NCI-H1417 treated with DMSO at 0.1 percent for 48 hours (cell line): ENCODE data around the gene TBCC.
"Not testable (repeated sequence)": the region's sequence is repeated elsewhere in the genome, so short reads cannot be mapped to it uniquely, and the experiment has no call there.

ENCODE experiments used
- DNase-seq: peaks from one replicate; lab custom pipeline; 2025; lab: John Stamatoyannopoulos, UW

The TBCC gene

DNA sequence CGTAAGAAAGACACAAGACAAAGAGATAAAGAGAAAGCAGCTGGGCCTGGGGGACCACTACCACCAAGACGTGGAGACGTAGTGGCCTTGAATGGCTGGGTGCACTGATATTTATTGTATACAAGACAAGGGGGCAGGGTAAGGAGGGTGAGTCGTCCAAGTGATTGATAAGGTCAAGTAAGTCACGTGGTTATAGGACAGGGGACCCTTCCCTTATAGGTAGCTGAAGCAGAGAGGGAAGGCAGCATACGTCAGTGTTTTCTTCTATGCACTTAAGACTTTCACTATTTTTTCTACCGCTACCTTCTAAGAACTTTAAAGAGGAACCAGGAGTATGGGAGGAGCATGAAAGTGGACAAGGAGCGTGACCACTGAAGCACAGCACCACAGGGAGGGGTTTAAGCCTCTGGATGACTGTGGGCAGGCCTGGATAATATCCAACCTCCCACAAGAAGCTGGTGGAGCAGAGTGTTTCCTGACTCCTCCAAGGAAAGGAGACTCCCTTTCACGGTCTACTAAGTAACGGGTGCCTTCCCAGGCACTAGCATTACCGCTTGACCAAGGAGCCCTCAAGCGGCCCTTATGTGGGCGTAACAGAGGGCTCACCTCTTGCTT is 11.9 kb downstream of the TBCC start:
- not testable (repeated sequence) for DNase-seq

- no peak for DNase-seq
Measured at GRCh38 chr6:42729731-42730130, 16.2 kb downstream of the TBCC start.

DNA sequence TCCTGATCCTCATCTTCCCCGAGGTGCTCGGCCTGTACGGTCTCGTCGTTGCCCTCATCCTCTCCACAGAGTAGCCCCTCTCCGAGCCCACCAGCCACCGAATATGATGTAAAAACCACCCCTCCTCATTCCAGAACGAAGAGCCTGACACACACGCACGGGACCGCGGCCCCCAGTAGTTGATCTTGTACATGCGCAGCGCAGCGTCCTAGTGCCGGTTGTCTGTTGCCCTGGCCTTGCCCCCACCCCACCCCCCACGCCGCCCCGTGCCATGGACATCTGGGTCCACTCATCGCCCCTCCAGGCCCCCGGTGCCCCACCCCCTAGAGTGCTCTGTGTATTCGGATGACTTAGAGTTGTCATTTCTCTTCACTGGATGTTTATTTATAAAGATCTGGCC is 18.3 kb downstream of the TBCC start:
- DNase-seq, result no peak

DNA sequence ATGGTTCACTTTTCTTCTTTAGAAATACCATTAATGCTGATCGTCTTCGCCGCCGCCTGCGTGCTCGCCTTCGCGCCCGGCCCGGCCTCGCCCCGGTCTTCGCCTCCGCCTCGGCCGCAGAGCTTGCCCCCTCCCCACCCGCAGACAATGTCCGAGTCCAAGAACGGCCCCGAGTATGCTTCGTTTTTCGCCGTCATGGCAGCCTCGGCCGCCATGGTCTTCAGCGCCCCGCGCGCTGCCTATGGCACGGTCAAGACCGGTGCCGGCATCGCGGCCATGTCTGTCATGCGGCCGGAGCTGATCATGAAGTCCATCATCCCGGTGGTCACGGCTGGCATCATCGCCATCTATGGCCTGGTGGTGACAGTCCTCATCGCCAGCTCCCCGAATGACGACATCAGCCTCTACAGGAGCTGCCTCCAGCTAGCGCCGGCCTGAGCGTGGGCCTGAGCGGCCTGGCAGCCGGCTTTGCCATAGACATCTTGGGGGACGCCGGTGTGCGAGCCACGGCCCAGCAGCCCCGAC is 18.8 kb downstream of the TBCC start:
- no peak for DNase-seq

- DNase-seq, result peak; percentile 54
Measured at GRCh38 chr6:42726485-42727086, 19.3 kb downstream of the TBCC start.

GRCh38 chr6:42726026-42726425 is 19.9 kb downstream of the TBCC start:
- DNase-seq, result no peak

DNA sequence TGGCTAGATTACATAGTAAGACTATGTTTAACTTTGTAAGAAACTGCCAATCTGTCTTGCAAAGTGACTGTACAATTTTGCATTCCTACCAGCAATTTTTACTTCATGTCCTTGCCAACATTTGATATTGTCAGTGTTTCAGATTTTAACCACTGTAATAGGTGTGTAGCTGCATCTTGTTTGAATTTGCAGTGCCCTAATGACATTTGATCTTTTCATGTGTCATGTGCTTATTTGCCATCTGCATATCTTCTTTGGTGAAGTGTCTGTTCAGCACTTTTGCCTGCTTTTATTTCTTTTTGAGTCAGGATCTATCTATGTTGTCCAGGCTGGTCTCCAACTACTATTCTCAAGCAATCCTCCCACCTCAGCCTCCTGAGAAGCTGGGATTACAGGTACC is 21.1 kb downstream of the TBCC start:
- DNase-seq, result no peak

DNA sequence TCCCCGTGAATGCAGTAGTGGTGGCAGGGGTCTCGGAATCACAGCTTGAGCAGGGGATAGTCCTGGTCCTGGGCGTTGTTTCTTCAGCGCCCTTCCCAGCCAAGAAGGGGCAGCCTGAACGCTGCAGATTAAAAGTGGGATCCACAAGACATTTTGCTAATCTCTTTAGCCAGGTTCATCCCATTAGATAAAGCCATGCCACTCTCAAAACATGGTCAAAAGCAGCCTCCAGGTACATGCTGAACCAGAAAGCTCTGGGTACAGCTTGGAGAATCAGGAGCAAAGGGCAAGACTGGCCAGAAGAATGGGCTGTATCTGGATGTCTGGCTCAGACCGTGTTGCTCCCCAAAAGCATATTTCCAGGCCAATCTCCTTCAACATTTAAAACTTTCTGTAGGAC is 23.4 kb downstream of the TBCC start, which contains the start of gene PRPH2:
PRPH2 (minus strand) TSS at position 101 of the 400 bp plus-strand sequence. CDS start 263 bp downstream, outside the sequence.
- no peak for DNase-seq

GRCh38 chr6:42720739-42721138 is 25.2 kb downstream of the TBCC start:
- no peak for DNase-seq

DNA sequence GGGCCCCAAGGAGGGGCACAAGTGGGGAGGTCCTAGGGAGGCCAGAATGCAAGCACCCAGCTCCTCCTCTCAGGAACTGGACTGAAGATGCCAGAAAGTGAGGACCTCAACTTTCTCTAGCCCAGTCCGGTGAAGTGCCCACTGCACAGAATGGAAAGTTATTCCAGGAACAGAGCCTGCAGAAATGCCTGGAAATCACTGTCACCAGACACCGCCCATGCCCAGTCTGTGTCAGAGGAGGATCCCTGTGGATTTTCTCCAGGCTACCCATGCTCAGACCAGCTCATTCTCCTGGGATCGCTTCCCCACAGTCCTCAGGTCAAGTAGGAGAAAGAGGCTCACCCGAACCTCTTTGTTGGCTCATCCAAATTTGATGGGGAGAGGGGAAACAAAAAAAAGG is 30.0 kb downstream of the TBCC start:
- no peak for DNase-seq

- no peak for DNase-seq
Measured at GRCh38 chr6:42714098-42714761, 31.7 kb downstream of the TBCC start.

GRCh38 chr6:42711930-42712329 is 34.0 kb downstream of the TBCC start:
- no peak for DNase-seq

- no peak for DNase-seq
Measured at GRCh38 chr6:42710316-42710715, 35.6 kb downstream of the TBCC start.

DNA sequence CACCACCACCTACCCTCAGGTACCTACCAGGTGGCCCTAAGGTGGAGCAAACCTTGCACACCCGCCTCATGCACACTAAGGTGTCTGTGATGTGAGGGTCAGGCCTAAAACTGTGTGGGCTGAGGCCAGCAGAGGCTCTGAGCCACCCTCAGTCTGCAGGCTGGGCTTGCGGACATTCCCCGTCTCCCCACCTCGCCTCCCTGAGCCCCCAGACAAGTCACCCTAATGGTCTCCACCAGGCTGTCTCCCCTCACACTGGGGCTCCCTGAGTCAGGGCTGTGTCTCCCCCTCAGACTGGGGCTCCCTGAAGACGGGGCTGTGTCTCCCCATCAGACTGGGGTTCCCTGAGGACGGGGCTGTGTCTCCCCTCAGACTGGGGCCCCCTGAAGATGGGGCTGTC is 36.0 kb downstream of the TBCC start:
- DNase-seq, result no peak

DNA sequence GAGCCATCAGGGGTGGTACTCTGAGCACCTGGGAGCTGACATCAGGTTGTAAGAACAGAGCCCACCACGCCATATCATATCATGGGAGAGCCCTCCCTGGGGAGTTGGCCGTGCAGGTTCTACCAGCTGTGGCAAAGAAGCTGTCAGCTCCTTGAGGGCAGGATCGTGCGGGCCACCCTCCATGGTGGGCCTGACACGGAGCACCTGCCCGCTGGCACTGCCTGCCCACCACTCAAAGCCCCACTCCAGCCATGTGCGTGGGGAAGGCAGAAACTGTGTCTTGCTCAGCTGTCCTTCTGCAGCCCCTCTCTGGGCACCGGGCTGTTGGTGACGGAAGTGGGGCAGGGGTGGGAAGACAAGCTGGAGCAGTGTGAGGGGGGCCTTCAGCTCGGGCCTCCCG is 37.8 kb downstream of the TBCC start:
- DNase-seq, result no peak

GRCh38 chr6:42707595-42707994 is 38.3 kb downstream of the TBCC start:
- DNase-seq, result no peak

DNA sequence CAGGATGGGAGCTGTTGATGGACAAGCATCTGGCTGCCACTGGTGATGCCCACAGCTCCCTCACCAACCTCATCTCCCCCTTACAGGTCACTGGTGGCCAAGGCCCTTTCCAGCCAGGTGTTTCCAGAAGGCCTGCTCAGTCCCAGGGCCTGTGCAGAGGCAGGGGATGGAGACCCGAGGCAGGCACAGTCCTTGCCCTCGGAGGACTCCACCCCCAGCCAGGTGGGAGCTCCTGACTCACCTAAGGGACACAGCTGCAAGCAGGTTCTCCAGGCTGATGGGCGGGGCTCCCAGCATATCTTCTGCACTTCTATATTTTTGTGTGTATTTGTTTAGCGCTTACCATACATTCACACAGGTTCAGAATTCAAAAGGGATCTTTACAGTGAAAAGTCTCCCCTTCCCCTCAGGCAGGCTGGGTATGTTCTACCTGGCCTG is 40.9 kb downstream of the TBCC start:
- no peak for DNase-seq

GRCh38 chr6:42704251-42704936 is 41.5 kb downstream of the TBCC start:
- no peak for DNase-seq

DNA sequence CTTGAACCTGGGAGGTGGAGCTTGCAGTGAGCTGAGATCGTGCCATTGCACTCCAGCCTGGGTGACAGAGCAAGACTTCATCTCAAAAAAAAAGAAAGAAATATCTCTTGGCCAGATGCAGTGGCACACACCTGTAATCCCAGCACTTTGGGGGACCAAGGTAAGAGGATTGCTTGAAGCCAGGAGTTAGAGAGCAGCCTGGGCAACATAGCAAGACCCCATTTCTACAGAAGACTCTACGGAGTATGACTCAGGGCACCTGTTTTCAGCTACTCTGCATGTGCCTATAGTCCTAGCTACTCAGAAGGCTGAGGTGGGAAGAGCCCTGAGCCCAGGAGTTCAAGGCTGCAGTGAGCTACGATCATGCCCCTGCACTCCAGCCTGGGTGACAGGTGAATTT is 43.1 kb downstream of the TBCC start:
- DNase-seq, result not testable (repeated sequence)

DNA sequence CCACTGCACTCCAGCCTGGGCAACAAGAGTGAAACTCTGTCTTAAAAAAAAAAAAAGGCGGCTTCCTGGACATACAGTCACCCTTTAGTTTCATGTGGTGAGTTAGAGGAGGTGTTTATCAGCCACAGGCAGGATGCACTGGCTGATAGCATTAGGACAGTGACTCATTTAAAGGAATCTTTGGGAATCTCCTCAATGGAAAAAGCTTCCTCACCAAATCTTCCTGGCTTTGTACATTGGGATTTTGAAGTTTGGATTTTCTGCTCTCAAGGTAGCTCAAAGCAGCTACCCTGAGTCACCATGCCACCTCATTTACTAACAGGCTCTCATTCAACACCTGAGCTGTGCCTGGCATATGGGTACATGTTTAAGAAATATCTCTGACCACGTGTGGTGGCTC is 43.7 kb downstream of the TBCC start:
- no peak for DNase-seq

GRCh38 chr6:42698217-42698616 is 47.7 kb downstream of the TBCC start:
- DNase-seq, result no peak

DNA sequence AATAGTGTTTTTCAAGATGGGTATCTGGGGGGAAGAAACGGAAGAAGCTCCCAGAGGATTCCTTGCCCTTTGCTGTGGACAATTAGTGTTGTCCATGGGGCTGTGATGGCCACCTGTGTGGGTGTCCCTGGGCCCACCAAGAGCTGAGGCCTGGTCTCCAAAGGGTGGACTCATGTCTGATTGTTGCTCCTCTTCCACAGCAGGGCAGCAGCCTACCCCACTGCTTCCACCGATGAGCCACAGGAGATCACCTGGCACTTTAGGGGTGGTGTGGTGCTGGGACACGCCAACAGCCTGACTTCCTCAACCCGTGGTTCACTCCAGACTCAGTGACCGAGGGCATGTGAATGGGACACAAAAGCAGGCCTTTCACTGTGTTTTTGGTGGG is 48.6 kb downstream of the TBCC start:
- no peak for DNase-seq
